Colon (tissue), 2 donors: ENCODE data around the gene DSCAM.
"Not testable (repeated sequence)": the region's sequence is repeated elsewhere in the genome, so short reads cannot be mapped to it uniquely, and the experiment has no call there.

ENCODE experiments used
- FAIRE-seq: peaks from 2 replicates; lab custom pipeline; 2012; peaks lifted over from hg19 to GRCh38; lab: Jason Lieb, UNC
- donor health status: control.
- donor health status: control.

The DSCAM gene

GRCh38 chr21:40300300-40300699 is 546.7 kb downstream of the DSCAM start:
- no peak for FAIRE-seq

- no peak for FAIRE-seq
Observed at GRCh38 chr21:40299451-40299850, 547.5 kb downstream of the DSCAM start.

- no peak for FAIRE-seq
Observed at GRCh38 chr21:40294345-40294744, 552.6 kb downstream of the DSCAM start.

GRCh38 chr21:40291560-40291959 is 555.4 kb downstream of the DSCAM start:
- FAIRE-seq = no peak

GRCh38 chr21:40284409-40284808 is 562.5 kb downstream of the DSCAM start:
- no peak for FAIRE-seq

GRCh38 chr21:40282912-40283886 is 563.8 kb downstream of the DSCAM start:
- no peak for FAIRE-seq

- FAIRE-seq = no peak
Observed at GRCh38 chr21:40278345-40278744, 568.6 kb downstream of the DSCAM start.

- no peak for FAIRE-seq
Observed at GRCh38 chr21:40276001-40276400, 571.0 kb downstream of the DSCAM start.

GRCh38 chr21:40272037-40272436 is 574.9 kb downstream of the DSCAM start:
- FAIRE-seq = no peak

- FAIRE-seq = no peak
Observed at GRCh38 chr21:40271164-40271563, 575.8 kb downstream of the DSCAM start.

GRCh38 chr21:40270047-40270446 is 576.9 kb downstream of the DSCAM start:
- FAIRE-seq = no peak

GRCh38 chr21:40269239-40269638 is 577.7 kb downstream of the DSCAM start:
- FAIRE-seq = no peak

- FAIRE-seq = not testable (repeated sequence)
Observed at GRCh38 chr21:40258456-40258855, 588.5 kb downstream of the DSCAM start.

GRCh38 chr21:40257342-40257741 is 589.6 kb downstream of the DSCAM start:
- FAIRE-seq = no peak

GRCh38 chr21:40255518-40256444 is 591.2 kb downstream of the DSCAM start:
- no peak for FAIRE-seq

GRCh38 chr21:40254540-40255465 is 592.2 kb downstream of the DSCAM start:
- FAIRE-seq = no peak

GRCh38 chr21:40253112-40253511 is 593.8 kb downstream of the DSCAM start:
- FAIRE-seq = no peak

GRCh38 chr21:40250514-40251294 is 596.3 kb downstream of the DSCAM start:
- no peak for FAIRE-seq

GRCh38 chr21:40244981-40245380 is 602.0 kb downstream of the DSCAM start:
- no peak for FAIRE-seq

- FAIRE-seq = no peak
Observed at GRCh38 chr21:40243685-40244084, 603.3 kb downstream of the DSCAM start.
